TTC549 (cell line): ENCODE data around the gene PNPLA1.

Experiments used
- FAIRE-seq: peaks from 2 replicates; lab custom pipeline; 2012; peaks lifted over from hg19 to GRCh38; lab: Jason Lieb, UNC

PNPLA1 gene

DNA sequence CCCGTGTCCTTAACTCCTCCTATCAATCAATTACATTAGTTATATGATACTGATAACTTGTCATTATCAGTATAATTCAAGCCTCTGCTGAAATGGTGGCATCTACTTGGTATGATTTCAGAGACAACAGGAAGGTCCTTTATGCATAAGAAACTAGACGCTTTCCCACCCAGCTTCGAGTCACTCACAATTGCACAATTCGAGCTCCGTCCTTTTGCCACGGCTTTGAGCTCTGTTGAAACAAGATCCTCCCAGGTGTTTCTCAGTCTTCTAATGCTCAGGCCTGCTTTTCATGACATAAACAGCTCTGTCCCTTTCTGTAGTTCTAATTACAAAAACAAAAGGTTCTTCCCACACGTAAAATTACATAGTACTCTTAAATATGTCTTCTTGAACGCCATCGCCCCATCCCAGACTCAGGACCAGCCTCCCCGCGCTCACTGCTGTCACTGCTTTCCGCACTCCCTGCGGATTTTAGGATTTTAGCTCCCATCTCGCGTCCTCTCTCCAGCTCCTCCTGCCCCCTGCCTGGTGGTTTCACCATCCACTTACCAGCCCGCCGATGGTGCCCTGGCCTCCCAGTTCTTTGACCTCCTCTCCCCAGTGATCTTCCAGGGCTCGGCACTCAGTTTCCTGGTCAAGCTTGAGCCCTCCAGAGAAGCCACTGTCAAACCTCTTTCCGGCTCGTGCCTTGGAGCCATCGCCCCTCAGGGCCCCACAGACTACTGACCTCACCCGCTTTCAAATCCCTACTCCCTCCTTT, 23.2 kb upstream of the PNPLA1 start:
- no peak for FAIRE-seq

DNA sequence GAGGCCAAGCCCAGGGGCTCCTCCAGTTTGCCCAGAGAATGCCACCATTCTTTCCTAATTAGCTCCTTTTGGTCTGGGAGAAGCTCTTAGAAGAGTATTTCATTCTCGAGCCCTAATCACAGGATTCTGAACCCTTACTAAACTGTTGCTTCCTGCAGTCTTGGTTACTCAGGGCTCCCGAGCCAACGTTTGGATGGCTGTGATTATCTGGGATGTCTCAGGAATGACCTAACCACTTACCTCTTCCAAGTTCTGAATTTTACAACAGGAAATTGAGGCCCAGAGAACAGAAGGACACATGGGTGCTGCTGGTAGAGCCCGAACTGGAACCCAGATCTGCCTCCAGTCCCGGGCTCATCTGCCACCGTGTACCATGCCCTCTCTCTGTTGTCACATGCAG, 22.2 kb upstream of the PNPLA1 start:
- no peak for FAIRE-seq

DNA sequence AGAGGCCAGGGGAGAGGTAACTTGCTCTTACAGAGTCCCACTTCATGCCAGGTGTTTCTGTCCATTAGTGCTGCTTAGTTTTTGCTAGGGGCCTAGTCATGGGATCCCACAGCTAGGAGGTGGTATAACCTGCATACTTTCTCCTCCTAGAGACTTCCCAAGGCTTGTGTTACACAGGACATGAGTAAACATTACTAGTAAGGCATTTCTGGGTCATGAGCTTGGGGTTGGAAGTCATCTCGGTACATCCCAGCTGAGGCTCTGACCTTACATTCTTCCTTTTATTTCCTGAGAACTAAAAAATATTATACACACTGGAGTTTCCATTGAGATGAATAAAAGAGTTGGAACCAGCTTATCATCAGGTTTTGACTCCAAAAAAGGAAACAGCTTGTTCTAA, 20.9 kb upstream of the PNPLA1 start:
- FAIRE-seq: no peak

DNA sequence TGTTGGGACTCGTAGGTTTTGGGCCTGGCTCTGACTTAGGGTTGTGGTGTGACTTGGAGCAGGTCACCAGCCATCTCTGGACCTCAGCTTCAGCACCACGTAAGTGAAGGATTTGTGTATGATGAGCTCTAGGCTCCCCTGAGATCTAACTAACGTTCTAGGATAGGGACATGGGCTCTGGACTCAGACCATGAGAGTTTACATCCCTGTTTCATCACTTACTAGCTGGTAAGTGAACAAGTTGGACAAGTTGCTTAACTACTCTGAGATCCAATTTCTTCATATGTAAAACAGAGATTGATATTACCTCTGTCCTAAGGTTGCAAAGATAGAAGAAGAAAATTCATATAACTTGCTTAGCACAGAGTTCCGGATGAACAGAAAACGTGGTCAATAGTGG, 20.3 kb upstream of the PNPLA1 start:
- no peak for FAIRE-seq

DNA sequence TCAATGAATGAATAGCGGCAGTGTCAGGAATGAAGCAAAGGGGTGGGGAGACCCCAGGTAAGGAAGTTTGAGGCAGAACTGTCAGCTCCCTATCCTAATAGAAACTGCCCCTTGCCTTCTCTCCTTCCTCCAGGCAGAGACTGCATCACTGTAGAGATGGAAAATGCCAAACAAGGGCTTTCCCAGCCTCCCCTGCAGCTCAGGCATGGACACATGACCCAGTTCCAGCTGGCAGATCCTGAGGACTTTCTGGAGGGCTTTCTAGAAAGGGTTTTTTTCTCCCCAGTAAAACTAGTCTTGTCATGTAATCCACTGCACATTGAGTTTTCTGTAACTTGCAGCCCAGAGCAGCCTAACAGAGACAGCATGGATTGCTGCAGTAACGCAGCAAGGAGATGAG, 17.9 kb upstream of the PNPLA1 start:
- no peak for FAIRE-seq

DNA sequence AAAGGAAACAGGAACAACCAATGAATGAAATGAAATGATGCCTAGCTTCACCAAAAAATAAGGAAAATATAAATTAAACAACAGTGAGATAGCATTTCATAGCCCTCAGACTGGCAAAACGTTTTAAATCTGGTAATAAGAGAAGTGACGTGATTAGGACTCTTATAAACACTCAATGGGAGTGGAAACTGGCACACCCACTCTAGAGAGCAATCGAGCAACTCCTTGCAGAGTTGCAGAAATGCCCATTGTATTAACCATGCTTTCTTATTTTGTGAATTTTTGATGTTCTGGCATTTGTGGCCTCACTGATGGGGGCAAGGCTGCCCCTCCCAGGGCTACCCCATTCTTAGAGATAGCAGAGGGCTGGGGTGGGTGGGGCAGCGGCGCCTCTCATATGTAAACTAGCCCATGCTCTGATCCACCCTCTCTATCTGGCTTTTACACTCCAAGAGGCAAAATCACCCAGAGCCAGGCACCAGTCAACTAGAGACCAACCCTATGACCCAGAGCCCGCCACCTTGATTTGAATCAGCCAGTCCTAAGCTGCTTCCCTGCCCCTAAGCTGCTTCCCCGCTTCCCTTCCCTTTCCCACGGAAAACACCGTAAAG, 6.4 kb upstream of the PNPLA1 start:
- FAIRE-seq: no peak

DNA sequence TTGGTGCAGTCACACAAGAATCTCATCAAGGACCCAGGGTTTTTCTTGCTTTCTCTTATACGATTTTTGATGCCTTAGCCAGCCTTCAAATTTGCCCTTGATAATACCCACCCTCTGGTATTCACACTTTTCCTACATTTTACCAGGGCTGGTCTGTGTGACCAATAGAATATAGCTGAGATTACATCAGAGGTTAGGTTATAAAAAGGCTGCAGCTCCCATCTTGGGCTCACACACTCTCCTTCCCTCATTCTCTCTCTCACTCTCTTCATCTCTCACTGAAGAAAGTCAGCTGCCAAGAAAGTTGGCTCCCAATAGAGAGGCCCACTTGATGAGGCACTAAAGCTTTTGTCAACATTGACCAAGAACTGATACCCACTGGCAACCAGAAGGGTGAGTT, 4.1 kb upstream of the PNPLA1 start:
- FAIRE-seq: no peak

DNA sequence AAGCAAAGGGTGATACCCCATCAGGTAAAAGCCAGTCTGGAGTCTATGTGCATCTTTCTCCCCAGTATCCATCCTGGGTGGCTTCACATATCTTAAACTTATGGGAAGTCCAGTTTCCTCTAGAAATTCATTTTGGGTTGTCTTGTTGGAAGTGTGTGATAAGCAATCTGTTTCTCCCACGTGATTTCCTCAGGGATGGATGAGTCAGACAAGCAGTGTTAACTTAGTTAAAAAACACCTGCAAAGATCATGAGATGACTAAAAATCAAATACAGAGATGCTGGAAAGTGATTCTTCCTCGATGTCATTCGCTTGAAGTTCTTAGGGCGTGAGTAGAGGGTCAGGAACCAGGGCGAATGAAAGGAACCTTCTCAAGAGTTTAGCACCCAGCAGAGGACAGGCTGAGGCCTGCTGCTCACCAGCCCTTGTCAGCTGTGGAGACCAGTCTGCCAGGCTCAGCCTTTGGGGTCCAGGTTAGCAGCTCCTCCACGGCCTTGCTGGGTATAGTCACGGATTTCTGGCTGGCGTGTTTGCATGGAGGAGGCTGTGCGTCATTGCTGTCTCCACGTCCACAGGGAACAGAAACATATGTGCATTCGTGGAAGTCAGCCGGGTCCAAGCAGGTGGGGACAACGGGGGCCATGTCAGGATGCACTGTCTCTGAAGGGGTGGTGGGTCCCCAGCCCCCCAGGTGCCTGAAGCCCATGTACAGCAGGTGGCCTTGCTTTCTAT, 2.8 kb upstream of the PNPLA1 start:
- FAIRE-seq: no peak

DNA sequence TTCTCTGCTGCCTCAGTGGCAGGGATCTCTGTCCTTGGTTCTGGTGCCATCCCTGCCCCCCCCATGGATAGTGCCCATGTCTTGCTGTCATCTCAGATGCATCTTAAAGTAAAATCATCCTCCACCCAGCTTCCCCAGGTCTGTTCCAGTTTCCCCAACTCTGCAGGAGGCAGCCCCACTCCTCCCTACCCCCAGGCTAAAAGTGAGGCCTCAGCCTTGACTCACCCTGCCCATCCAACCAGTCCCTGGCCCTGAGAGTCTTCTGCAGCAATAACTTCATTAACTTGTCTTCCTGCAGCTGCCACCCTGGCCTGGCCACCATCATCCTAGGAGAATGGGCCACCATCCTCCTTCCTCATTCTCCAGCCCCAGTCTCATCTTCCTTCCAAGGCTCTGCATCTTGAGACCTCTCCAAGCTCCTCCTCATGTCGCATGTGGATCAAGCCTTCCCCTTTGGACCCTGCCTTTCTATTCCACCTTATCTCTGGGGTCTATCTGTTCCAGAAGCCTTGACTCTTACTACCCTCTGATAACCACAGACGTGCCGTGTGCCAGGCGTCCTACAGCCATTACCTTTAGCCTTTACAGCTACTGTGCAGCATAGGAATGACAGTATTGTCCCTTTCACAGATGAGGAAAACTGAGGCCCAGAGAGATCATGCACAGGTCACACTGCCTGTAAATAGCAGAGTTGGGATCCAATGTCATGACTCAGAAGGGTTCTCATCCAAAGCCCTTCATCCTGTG, 2.0 kb upstream of the PNPLA1 start:
- FAIRE-seq: no peak

DNA sequence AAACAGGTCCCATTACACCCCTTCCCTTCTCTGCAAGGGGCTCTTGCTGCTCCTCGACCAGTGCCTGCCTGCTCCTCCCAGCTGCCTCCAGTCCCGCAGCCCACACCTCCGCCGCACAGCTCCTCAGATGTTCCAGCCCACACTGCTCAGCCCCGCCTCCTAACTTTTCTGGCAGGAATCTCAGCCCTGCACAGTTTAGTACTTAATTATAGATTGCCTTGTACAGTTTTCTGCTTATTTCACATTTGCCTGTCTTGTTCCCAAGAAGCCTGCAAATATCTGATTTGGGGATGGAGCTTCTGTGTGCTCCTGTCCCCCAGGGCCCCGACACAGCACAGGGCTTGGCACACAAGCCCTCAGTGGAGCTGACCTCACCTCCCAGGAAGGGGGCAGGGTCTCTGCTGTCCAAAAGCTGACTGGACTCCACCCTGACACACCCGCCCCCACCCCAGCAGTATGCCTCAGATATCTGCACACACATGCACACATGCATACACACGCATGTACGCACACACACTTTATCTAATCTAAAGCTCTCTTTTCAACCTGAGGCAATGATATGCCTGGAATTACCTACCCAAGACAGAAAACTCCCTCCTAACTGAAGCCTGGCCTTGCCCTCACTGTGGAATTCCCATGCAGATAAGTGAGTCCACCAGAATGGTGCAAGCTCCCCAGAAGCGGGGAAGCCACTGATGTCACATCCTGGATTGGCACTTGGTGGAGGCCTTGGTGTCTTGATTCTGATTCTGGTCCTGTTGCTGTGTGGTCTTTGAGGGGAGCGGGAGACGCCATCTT, 1.2 kb upstream of the PNPLA1 start:
- no peak for FAIRE-seq

DNA sequence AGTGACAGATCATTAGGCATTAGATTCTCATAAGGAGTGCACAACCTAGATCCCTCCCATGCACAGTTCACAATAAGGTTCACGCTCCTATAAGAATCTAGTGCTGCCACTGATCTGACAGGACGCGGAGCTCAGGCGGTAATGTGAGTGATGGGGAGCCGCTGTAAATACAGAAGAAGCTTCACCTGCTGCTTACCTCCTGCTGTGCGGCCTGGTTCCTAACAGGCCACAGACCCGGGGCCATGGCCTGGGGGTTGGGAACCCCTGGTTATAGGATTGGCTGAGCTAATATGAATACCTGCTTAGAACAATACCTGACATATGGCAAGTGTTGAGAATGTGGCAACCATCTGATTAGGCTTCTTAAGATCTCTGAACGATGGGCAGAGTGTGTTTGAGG, 2.4 kb downstream of the PNPLA1 start:
- no peak for FAIRE-seq

DNA sequence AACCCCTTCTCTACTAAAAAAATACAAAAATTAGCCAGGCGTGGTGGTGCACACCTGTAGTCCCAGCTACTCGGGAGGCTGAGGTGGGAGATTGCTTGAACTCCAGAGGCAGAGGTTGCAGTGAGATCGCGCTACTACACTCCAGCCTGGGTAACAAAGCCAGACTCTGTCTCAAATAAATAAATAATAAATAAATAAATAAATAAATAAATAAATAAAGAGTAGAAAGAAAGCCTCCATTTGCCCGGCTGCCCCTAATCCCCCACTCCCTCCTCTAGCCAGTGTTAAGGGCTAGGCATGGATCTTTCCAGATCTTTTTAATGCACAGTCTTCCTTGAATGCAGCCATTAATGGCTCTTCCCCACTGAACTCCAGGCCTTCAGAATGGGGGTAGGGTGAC, 3.2 kb downstream of the PNPLA1 start:
- FAIRE-seq: no peak

DNA sequence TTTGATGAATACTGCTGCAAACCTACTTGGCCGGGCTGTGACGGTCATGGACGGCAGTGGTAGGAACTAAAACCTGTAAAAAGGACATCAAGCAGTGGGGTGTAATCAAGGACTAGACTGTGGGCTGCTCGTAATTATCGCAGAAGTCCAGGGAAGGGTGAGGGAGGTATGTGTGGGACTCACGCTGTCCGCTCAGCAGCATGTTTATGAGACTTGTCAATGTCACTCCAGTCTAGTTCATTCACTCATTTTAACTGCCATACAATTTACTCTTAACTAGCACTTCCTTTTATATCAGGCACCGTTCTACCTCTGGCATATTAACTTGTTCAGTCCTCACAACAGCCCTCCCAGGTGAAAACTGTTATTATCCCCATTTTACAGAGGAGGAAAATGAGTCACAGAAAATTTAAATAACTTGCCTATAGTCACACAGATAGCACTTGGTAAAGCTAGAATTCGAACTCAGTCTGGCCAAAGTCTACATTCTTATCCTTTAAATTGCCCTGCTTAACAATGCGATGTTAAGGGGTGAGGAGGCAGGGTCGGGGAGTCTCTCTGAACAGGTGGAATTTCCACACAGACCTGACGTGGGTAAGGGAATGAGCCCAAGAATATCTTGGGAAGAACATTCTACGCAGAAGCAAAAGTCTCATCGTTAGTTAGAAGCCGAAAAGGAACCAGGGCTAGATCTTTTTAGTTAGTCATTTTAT, 4.1 kb downstream of the PNPLA1 start:
- no peak for FAIRE-seq

DNA sequence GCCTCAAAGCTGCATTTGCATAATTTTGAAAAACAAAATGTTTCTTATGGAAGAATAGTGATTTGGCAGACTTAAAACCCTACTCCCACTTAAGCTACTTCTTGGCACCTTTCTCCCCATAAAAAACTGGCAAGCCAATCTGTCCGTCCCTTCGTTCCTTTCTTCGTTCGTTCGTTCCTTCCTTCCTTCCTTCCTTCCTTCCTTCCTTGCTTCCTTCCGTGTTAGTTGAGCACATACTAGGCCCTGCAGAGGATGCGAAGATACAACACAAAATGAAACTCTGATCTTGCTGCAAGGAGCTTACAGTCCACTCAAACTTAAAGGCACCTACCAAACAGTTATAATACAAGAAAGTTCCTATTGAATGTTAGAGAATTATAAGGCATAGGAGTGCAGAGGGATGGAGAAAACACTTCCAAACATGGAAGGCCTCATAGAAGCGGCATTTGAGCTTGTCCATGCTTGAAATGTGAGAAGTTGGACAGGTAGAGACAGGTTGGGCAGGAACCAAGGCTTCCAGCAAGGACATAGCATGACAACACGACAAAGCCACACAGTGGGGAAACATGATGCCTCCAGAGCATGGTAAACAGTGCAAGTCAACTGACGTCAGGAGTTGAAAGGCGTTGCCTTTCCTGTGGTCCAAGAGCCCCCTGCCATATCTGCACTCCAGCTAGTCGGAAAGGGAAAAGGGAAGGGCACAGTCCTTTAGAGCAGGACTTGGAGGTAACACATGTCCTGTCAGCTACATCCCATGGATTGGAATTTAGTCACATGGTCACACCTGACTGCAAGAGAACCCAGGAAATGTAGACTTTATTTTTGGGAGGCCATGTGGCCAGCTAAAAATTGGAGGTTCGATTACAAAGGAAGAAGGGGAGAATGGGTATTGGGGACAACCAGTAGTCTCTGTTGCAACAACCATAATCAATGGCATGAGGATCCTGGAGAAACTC, 7.0 kb downstream of the PNPLA1 start:
- no peak for FAIRE-seq

DNA sequence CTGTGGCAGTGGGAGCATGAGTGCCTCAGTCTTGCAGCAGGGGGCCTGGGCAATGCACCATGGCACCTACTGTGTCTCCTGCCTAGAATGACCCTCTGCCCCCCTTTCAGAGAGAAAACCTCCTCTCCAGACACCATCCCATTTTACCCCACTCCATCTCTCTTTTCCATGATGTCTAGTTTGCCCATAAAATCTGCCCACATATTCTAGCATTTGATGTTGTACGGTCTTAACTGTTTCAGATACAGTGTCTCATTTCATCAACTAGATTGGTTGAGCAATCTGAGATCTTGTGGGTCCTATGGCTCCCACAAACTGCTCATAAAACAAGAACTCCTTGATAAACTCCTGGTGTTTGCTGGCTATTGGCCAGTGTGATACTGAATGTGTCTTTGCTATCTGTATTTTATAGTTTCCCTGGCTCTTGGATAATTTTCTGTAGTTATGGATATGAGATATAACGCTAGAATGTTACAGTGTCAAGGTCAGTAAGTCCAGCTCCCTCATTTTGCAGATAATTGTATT, 8.1 kb downstream of the PNPLA1 start:
- FAIRE-seq: no peak

DNA sequence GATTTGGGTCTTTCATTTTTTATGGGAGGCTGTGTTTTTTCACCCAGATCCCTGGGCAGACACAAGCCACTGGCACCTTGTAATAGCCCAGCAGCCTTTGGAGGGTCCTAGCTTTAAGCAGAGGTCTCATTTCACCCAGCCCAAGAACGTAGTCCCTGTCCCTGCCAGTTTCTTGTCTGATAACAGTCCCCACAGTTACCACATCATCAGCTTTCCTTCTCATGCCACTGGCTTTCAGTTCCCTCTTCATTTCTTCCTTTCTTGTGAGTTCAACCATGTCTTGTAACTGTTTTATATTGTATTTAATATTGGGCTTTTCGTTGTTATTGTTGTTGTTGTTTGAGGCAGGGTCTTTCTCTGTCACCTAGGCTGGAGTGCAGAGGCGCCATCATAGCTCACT, 10.6 kb downstream of the PNPLA1 start:
- no peak for FAIRE-seq

DNA sequence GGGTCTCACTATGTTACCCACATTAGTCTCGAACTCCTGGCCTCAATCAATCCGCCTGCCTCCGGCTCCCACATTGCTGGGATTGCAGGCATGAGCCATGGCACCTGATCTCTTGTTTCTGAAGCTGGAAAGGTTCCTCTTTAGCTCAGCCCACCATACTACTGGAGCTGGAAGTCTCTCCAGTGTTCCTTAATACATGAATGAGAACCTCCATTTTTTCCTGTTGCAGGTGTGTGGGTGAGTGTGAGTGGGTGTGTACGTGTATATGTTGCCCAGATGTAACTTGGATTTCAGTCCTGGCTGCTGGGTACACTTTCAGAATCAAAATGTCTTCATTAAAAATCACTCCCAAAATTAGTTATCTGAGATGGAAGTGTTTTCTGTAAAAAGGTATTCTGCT, 11.1 kb downstream of the PNPLA1 start:
- no peak for FAIRE-seq

DNA sequence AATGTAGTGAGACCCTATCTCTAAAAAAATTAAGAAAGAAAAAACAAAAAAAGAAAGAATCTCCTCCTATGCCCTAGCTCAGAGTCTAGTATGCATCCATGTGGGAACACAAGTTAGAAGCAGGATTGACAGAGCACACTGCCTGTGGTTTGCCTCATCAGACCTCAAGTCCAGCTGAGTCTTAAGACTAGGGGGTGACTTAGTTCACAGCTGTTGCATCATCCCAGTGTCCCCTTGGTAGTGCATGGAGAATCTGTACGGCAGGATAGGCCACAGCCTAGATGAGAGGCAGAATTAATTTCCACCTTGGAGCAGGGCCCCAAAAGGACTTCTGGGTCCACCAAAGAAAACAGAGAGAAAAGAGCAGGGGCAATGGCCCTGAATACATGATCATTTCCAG, 13.7 kb downstream of the PNPLA1 start:
- no peak for FAIRE-seq

DNA sequence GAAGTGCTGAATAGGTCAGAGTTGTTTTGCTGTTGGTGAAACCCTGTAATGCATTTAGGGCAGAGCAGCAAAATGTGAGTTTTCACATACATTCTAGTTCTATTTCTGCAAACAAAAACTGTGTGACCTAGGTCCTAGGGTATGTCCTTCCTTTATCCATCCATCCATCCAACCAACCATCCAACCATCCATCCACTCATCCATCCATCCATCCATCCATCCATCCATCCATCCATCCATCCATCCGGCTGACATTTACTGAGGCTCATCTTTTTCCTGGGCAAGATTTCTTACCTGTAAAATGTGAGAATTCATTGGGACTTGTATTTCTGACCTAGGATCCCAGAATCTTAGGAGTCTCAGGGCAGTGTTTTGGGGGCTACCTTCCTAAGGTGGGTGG, 14.5 kb downstream of the PNPLA1 start:
- no peak for FAIRE-seq

DNA sequence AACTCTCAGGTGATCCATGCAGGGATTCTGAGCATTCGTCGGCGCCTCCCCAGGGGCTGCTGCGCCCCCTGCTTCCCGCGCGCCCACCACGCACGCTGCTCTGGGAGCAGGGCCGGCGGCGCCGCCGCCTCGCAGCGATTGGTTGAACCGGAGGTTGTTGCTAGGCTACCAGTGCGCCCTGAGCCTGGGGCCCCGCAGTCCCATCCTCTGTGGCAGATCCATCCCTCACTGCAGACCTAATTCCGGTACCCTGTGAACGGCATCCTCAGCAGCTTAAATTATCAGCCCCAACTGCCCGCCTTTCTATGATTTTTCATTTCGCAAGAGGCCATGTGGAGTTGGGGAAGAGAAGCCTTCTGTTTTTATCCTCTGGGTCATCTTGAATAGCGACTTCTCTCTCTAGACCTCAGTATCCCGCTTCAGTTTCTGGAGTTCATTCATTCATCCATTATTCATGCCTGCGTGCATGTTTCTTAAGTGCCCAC, 15.4 kb downstream of the PNPLA1 start:
- FAIRE-seq: no peak
